ENCODE results near the gene ZNF169.
"Not testable (repeated sequence)": the region's sequence is repeated elsewhere in the genome, so short reads cannot be mapped to it uniquely, and the experiment has no call there.

- not testable (repeated sequence) for TF ChIP-seq POLR2A (IDR thresholded peaks at IDR 0.05)
- TF ChIP-seq, protein P1, sequence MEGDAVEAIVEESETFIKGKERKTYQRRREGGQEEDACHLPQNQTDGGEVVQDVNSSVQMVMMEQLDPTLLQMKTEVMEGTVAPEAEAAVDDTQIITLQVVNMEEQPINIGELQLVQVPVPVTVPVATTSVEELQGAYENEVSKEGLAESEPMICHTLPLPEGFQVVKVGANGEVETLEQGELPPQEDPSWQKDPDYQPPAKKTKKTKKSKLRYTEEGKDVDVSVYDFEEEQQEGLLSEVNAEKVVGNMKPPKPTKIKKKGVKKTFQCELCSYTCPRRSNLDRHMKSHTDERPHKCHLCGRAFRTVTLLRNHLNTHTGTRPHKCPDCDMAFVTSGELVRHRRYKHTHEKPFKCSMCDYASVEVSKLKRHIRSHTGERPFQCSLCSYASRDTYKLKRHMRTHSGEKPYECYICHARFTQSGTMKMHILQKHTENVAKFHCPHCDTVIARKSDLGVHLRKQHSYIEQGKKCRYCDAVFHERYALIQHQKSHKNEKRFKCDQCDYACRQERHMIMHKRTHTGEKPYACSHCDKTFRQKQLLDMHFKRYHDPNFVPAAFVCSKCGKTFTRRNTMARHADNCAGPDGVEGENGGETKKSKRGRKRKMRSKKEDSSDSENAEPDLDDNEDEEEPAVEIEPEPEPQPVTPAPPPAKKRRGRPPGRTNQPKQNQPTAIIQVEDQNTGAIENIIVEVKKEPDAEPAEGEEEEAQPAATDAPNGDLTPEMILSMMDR (IDR thresholded peaks at IDR 0.05), result not testable (repeated sequence)
Measured at GRCh38 chr9:94241098-94241497, 18.0 kb upstream of the ZNF169 start.

Measured in Peyer's patch (tissue), 4 donors.